ENCODE results near the gene PAN3. TPM values are rescaled to one million over a fixed set of nuclear protein-coding genes. Genes with fewer than 3 reads are reported as not detected.

PAN3 gene
- total RNA-seq, 1 experiment from 2014 or later: 18.5 TPM

DNA sequence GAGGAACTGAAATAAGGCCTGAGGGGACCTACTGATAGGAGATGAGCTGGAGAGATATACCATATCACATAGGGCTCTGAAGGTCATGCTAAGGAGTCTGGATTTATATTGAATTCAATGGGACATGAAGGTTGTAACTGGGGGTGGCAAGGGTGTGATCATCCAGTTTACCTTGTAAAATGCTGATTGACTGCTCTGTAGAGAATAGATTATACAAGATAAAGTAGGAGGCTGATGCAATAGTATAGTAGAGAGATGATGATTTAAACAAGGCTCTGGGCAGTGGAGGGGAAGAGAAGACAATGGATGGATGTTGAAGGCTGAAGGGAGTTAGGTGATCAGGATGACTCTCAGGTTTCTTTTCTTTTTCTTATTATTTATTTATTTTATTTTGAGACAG lies 18.0 kb upstream of the PAN3 start:
- TF ChIP-seq POLR2AphosphoS5 (IDR thresholded peaks at IDR 0.05; ENCODE audit: low read depth, low read length) (no peak), CTCF (IDR thresholded peaks at IDR 0.05) (no peak), TCF7L2 (IDR thresholded peaks at IDR 0.05; ENCODE audit: low read depth, low read length) (no peak), SIN3A (IDR thresholded peaks at IDR 0.05; ENCODE audit: borderline replicate concordance, insufficient read depth, low read depth, low read length) (no peak)
- TF ChIP-seq, protein P1, sequence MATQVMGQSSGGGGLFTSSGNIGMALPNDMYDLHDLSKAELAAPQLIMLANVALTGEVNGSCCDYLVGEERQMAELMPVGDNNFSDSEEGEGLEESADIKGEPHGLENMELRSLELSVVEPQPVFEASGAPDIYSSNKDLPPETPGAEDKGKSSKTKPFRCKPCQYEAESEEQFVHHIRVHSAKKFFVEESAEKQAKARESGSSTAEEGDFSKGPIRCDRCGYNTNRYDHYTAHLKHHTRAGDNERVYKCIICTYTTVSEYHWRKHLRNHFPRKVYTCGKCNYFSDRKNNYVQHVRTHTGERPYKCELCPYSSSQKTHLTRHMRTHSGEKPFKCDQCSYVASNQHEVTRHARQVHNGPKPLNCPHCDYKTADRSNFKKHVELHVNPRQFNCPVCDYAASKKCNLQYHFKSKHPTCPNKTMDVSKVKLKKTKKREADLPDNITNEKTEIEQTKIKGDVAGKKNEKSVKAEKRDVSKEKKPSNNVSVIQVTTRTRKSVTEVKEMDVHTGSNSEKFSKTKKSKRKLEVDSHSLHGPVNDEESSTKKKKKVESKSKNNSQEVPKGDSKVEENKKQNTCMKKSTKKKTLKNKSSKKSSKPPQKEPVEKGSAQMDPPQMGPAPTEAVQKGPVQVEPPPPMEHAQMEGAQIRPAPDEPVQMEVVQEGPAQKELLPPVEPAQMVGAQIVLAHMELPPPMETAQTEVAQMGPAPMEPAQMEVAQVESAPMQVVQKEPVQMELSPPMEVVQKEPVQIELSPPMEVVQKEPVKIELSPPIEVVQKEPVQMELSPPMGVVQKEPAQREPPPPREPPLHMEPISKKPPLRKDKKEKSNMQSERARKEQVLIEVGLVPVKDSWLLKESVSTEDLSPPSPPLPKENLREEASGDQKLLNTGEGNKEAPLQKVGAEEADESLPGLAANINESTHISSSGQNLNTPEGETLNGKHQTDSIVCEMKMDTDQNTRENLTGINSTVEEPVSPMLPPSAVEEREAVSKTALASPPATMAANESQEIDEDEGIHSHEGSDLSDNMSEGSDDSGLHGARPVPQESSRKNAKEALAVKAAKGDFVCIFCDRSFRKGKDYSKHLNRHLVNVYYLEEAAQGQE (IDR thresholded peaks at IDR 0.05; ENCODE audit: insufficient read depth in 1 of 2, low read depth in 2 of 2, low read length in 1 of 2): no peak
- intact Hi-C loops (cut with micrococcal nuclease; ENCODE audit: unreplicated experiment) (no loop called here), in situ Hi-C loops (cut with HindIII; ENCODE audit: low pct_unique_long_range_greater_than_20kb, low sequenced_read_pairs) (no loop called here)
- Histone ChIP-seq H3K36me3 (ENCODE audit: control insufficient read depth, insufficient read depth, low read length) (no peaks in the 10 kb centered on the region), H3K4me1 (ENCODE audit: control insufficient read depth, insufficient read depth, low read length) (no peaks in the 10 kb centered on the region), H3K9me3 (ENCODE audit: control insufficient read depth, insufficient read depth, low read depth, low read length) (no peaks in the 10 kb centered on the region), H3K27me3 (ENCODE audit: control insufficient read depth, insufficient read depth, low read length) (no peaks in the 10 kb centered on the region), H3K27ac (ENCODE audit: low read length) (no peak overlapping the region), H3K4me3 (ENCODE audit: low read depth in 2 of 2, low read length in 2 of 2) (no peak overlapping the region)
- ATAC-seq: no peak
- no TSS peak for BruUV-seq (replicated peaks)
- DNase-seq (ENCODE audit: low read depth, low spot score): no peak
- POLR2A ChIA-PET: no interaction called here
- CTCF ChIA-PET: no interaction called here

- ChIA-PET POLR2A (no interaction called here), CTCF (interaction anchor here (0.7 kb wide), 1 partner anchor 135 kb away, joined by 4 read pairs; no protein-coding TSS in a partner anchor)
- Histone ChIP-seq H3K27me3 (ENCODE audit: control insufficient read depth, insufficient read depth, low read length) (no peaks in the 10 kb centered on the region), H3K36me3 (ENCODE audit: control insufficient read depth, insufficient read depth, low read length) (no peaks in the 10 kb centered on the region), H3K27ac (ENCODE audit: low read length) (no peak overlapping the region), H3K9me3 (ENCODE audit: control insufficient read depth, insufficient read depth, low read depth, low read length) (no peaks in the 10 kb centered on the region), H3K4me3 (ENCODE audit: low read depth in 2 of 2, low read length in 2 of 2) (no peak overlapping the region), H3K4me1 (ENCODE audit: control insufficient read depth, insufficient read depth, low read length) (no peaks in the 10 kb centered on the region)
- BruUV-seq (replicated peaks): no TSS peak
- ATAC-seq (no peak), DNase-seq (ENCODE audit: low read depth, low spot score) (no peak)
- in situ Hi-C loops (cut with HindIII; ENCODE audit: low pct_unique_long_range_greater_than_20kb, low sequenced_read_pairs) (no loop called here), intact Hi-C loops (cut with micrococcal nuclease; ENCODE audit: unreplicated experiment) (no loop called here)
- no peak for TF ChIP-seq POLR2AphosphoS5 (IDR thresholded peaks at IDR 0.05; ENCODE audit: low read depth, low read length)
- TF ChIP-seq, protein P1 (IDR thresholded peaks at IDR 0.05; ENCODE audit: insufficient read depth in 1 of 2, low read depth in 2 of 2, low read length in 1 of 2): no peak
- no peak for TF ChIP-seq CTCF (IDR thresholded peaks at IDR 0.05)
- TF ChIP-seq SIN3A (IDR thresholded peaks at IDR 0.05; ENCODE audit: borderline replicate concordance, insufficient read depth, low read depth, low read length): no peak
- TF ChIP-seq TCF7L2 (IDR thresholded peaks at IDR 0.05; ENCODE audit: low read depth, low read length): no peak
Observed at GRCh38 chr13:28121224-28121623, 17.1 kb upstream of the PAN3 start.

Measured in Panc1 (cell line).